K562 (cell line): ENCODE results near the gene DAP. TPM values are rescaled to one million over a fixed set of nuclear protein-coding genes. Genes with fewer than 3 reads are reported as not detected.

Experiments
- ATAC-seq: fragments of 200-7000 bp; cut with Tn5 transposase; 3 replicates; pipeline ENCODE4 v1.9.1; 2020; ENCODE audit warnings: moderate library complexity
- BruUV-seq: library from RNA; stranded (reverse); fragments of 400-500 nt; replicated peaks from 2 replicates; lab custom pipeline; 2021; lab: Mats Ljungman, UMichigan
- CTCF ChIA-PET: fragments of 300-600 bp; formaldehyde crosslinking; extraction: SDS; loops from one replicate; lab custom pipeline; 2021; ENCODE audit warnings: low intra/inter-chr PET ratio; lab: Yijun Ruan, JAX
- POLR2A ChIA-PET: fragments of 300-600, 350-650 bp; sonication (Branson Sonifier 250); formaldehyde crosslinking; extraction: SDS; loops from one replicate; lab custom pipeline; 2021; ENCODE audit warnings: antibody characterized with exemption, inconsistent platforms; lab: Yijun Ruan, JAX
- DNase-seq, 4 experiments: peaks; one replicate each; pipeline versions ENCODE4 v3.0.0 to v3.0.0-alpha.2; 2011 to 2018; ENCODE audit warnings: low spot score in 3 of 4, mixed read lengths in 3 of 4; ENCODE audit errors: extremely low read depth in 1 of 4
- FAIRE-seq: peaks from 2 replicates; lab custom pipeline; 2011; peaks lifted over from hg19 to GRCh38; lab: Jason Lieb, UNC
- H2AFZ ChIP-seq: 2 replicates; pipeline ENCODE4 v1.6.0; 2011; ENCODE audit warnings: low read depth, low read length, control low read depth, inconsistent platforms
- H3K27ac ChIP-seq: fragments of 200-600 bp; 3 replicates; pipeline ENCODE4 v1.8.0; 2011; ENCODE audit warnings: low read depth, mild to moderate bottlenecking, control low read depth, inconsistent platforms, low read length, moderate library complexity, mixed read lengths; ENCODE audit errors: extremely low read depth
- H3K27me3 ChIP-seq, 2 experiments: fragments of 300-600 bp in 1 of 2; 2 replicates in 1 of 2; 3 replicates in 1 of 2; pipeline versions ENCODE4 v1.6.0 to v1.8.0; 2011; ENCODE audit warnings: inconsistent platforms in 2 of 2, low read length in 2 of 2, mild to moderate bottlenecking in 1 of 2, mixed read lengths in 1 of 2, moderate library complexity in 1 of 2; ENCODE audit not compliant: control insufficient read depth in 2 of 2, insufficient read depth in 2 of 2
- H3K36me3 ChIP-seq: fragments of 300-600 bp; 3 replicates; pipeline ENCODE4 v1.8.0; 2011; ENCODE audit warnings: mild to moderate bottlenecking, low read length, inconsistent platforms; ENCODE audit not compliant: control insufficient read depth, insufficient read depth
- H3K4me1 ChIP-seq, 2 experiments: fragments of 200-600 bp in 1 of 2; replicated peaks in 1 of 2; 2 replicates in 1 of 2; 3 replicates in 1 of 2; pipeline versions ENCODE4 v1.5.1 to v1.8.0; 2011; ENCODE audit warnings: inconsistent platforms in 2 of 2, low read length in 2 of 2, mild to moderate bottlenecking in 1 of 2, mixed read lengths in 1 of 2, moderate library complexity in 1 of 2; ENCODE audit not compliant: control insufficient read depth in 2 of 2, insufficient read depth in 2 of 2
- H3K4me2 ChIP-seq: 2 replicates; pipeline ENCODE4 v1.6.1; 2011; ENCODE audit warnings: low read length, control low read depth, inconsistent platforms, mixed read lengths; ENCODE audit not compliant: insufficient read depth
- H3K4me3 ChIP-seq: fragments of 200-600 bp; sonication (generic), shearing (Covaris generic); 2 replicates; pipeline ENCODE4 v1.5.1; 2016; ENCODE audit warnings: control low read depth, inconsistent platforms
- H3K79me2 ChIP-seq: fragments of 200-600 bp; 3 replicates; pipeline ENCODE4 v1.8.0; 2011; ENCODE audit warnings: low read length, inconsistent platforms; ENCODE audit not compliant: control insufficient read depth, insufficient read depth
- H3K9ac ChIP-seq, 2 experiments: 2 replicates each; pipeline versions ENCODE4 v1.6.0 to v1.6.1; 2011; ENCODE audit warnings: low read depth in 2 of 2, low read length in 2 of 2, control low read depth in 1 of 2, inconsistent platforms in 1 of 2, mild to moderate bottlenecking in 1 of 2, mixed read lengths in 1 of 2; ENCODE audit not compliant: insufficient read depth in 1 of 2
- H3K9me1 ChIP-seq: one replicate; pipeline ENCODE4 v1.6.0; 2011; ENCODE audit warnings: inconsistent platforms, mild to moderate bottlenecking, low read length, moderate library complexity; ENCODE audit not compliant: control insufficient read depth, insufficient read depth
- H3K9me3 ChIP-seq: replicated peaks from 2 replicates; pipeline ENCODE4 v1.5.1; 2011; ENCODE audit warnings: low read depth, low read length, inconsistent platforms; ENCODE audit not compliant: control insufficient read depth, insufficient read depth
- H4K20me1 ChIP-seq: replicated peaks from 2 replicates; pipeline ENCODE4 v1.6.1; 2011; ENCODE audit warnings: low read length, inconsistent platforms, mixed read lengths; ENCODE audit not compliant: control insufficient read depth, insufficient read depth
- CLOCK ChIP-seq: fragments of 250-450 bp; sonication (Bioruptor Pico); IDR thresholded peaks from 2 replicates; pipeline ENCODE4 v1.4.0; 2020; ENCODE audit warnings: mild to moderate bottlenecking, moderate library complexity, borderline replicate concordance
- TEAD1 ChIP-seq, 2 experiments: fragments of 450-650 bp in 1 of 2; sonication (generic) in 1 of 2; formaldehyde crosslinking; IDR thresholded peaks; 2 replicates each; pipeline versions ENCODE4 v1.4.0 to v1.8.0; 2020 to 2022; ENCODE audit warnings: mild to moderate bottlenecking in 2 of 2, missing genetic modification reagents in 1 of 2
- WGBS: fragments of 100-300 bp; shearing (Covaris generic); methylation state at CpG from one replicate; pipeline ENCODE4 v1.1.6; 2016; ENCODE audit warnings: low coverage, mixed read lengths; ENCODE audit not compliant: insufficient coverage; ENCODE audit errors: missing lambda C conversion rate; 5-methylcytosine and 5-hydroxymethylcytosine counted together
- in situ Hi-C: fragments of 300-500 bp; cut with MboI; formaldehyde crosslinking; loops from 4 replicates; pipeline ENCODE4 v1.15.0; 2018; ENCODE audit warnings: inconsistent platforms, mixed read lengths
- intact Hi-C: fragments of 100-400 bp; cut with micrococcal nuclease; formaldehyde crosslinking; loops from 2 replicates; pipeline ENCODE4 v1.14.2; 2022
- polyA plus RNA-seq, 8 experiments: library from polyadenylated mRNA; depleted of rRNA in 4 of 8; stranded (reverse) in 5 of 8; unstranded in 3 of 8; fragments of >200 nt; fragmentation: Nextera tagmentation in 2 of 8; fragmentation: Illumina TruSeq in 1 of 8; extraction: Ambion mirVana in 2 of 8; extraction: Trizol in 1 of 8; gene quantifications; 2 replicates each; pipeline versions ENCODE4 v1.2.1 to v1.2.3, GENCODE V29; 2011 to 2014; ENCODE audit warnings: inconsistent platforms in 1 of 8, missing spikeins in 1 of 8
- total RNA-seq, 7 experiments: library from RNA; depleted of rRNA in 6 of 7; stranded (reverse); fragments of >200 nt in 6 of 7; fragmentation: Illumina TruSeq in 2 of 7; extraction: Trizol in 2 of 7; gene quantifications; 2 replicates each; pipeline versions ENCODE4 v1.2.1 to v1.2.3, GENCODE V29; 2011 to 2021; ENCODE audit warnings: low replicate concordance in 1 of 7

Gene DAP
- total and polyA plus RNA-seq, 9 of the 15 experiments (the other 6 are each of a cell fraction or from before 2014, with no cell fraction given) = 14.1 to 151 (median 34.5) TPM

GRCh38 chr5:10636363-10637142 lies 124.5 kb downstream of the DAP start:
- peaks cover 7% of the 10 kb centered on the region for H3K9me3 ChIP-seq
- H3K4me2 ChIP-seq = no peak overlapping the region
- no peak for DNase-seq
- TF ChIP-seq CLOCK = no peak
- no peak for TF ChIP-seq TEAD1 (CRISPR knock-in tag; IDR thresholded peaks at IDR 0.05)
- TF ChIP-seq, all 486 proteins: peak for 0
- ChIA-PET CTCF (no interaction called here), POLR2A (interaction anchor here (0.9 to 1.1 kb wide), 2 partner anchors 14 to 78 kb away, joined by 3 read pairs; no protein-coding TSS in a partner anchor)
- no peaks in the 10 kb centered on the region for H3K79me2 ChIP-seq
- ATAC-seq (no peak), FAIRE-seq (no peak)
- no peak overlapping the region for H3K4me3 ChIP-seq
- WGBS = 22% methylated on average over 14 of the region's 15 CpGs
- no peaks in the 10 kb centered on the region for H3K36me3 ChIP-seq
- in situ Hi-C loops = no loop called here
- peaks cover 0 to 4% of the 10 kb centered on the region in 2 experiments; a peak in 1 of 5 replicates for H3K4me1 ChIP-seq
- BruUV-seq = no TSS peak
- intact Hi-C loops = no loop called here
- H3K27ac ChIP-seq = no peak overlapping the region
- H2AFZ ChIP-seq = no peak overlapping the region
- H3K27me3 ChIP-seq = peaks cover 16 to 41% of the 10 kb centered on the region in 2 experiments; a peak in 4 of 5 replicates
- no peaks in the 10 kb centered on the region for H3K9me1 ChIP-seq
- H4K20me1 ChIP-seq = no peaks in the 10 kb centered on the region
- no peak overlapping the region for H3K9ac ChIP-seq
